Measurements from ENCODE around the gene CANT1. TPM values are rescaled to one million over a fixed set of nuclear protein-coding genes. Genes with fewer than 3 reads are reported as not detected.

CANT1 gene
- total RNA-seq = 45.8 and 56.1 TPM in 2 replicates

DNA sequence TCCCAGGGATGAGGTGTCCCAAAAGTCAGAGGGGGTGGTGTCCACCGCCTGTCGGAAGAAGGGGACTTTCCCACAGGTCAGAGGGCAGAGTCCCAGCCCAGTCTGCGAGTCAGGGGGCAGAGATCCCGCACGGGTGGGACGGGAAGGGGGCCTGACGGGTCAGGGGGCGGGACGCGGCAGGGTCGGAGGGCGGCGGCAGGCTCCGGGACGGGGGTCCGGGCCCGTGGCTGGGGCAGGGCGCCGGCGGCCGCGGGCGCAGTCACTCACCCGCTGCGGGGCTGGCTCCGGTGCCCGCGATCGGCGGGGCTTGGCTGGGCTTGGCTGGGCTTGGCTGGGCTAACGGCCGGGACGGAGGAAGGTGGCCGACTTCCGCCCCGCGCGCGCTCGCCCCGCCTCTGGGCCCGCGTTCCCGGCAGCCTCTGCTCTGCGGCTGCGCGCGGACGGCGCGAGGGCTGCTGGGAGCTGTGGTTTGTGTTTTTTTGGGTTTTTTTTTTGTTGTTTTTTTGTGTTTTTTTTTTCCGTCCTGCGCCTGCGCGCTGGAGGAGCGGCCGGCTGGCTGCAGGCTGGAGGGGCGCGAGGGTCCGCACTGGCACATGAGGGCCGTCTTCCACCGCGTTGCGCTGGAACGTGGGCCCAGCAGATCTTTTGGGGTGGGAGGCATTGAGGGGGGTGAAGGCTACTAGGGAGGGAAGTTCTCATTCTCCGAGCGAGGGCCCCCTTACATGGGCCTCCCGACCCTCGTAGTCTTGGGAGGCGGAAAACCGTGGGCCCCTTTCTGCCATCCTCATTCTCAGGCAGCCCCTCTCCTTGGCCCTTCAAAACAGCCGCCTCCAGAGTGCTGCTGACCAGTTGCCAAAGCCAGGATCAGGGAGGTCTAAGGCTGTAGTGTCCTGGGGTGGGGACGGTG, at the start of gene CANT1:
CANT1 (minus strand) TSS at position 368 of the 907 bp plus-strand sequence. CDS start 12,142 bp downstream, outside the sequence.

DNA sequence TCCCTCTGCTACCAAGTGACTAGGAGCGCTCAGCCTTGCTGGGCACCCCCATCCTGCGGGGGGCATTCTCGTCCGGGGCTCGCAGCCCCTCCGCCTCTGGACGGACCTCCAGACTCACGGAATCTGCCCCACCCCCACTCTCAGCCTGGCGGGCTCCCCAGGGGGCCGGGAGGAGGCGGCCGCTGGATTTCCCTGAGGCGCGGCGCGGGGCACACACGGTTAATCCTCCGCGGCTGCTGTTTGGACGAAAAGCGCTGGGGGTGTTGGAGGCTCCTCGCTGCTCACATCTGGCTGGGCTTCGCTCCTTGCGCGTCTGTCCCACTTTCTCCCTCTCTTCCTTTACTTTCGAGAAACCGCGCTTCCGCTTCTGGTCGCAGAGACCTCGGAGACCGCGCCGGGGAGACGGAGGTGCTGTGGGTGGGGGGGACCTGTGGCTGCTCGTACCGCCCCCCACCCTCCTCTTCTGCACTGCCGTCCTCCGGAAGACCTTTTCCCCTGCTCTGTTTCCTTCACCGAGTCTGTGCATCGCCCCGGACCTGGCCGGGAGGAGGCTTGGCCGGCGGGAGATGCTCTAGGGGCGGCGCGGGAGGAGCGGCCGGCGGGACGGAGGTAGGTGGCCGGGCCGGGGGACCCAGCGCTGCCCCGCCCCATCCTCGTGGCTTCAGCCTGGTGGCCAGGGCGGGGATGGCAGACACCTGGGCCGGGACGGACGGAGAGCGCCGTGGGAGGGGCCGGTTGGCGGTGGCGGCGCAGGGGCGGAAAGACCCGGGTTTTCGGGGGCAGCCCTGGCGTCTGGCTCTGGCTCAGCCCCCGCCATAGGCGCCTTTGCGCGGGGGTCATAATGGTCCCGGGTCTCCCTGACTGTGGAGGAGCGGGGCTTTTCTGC, 14.6 kb upstream of the CANT1 start, which contains the start of gene C1QTNF1:
C1QTNF1 (plus strand) TSS at position 284 of the 886 bp plus-strand sequence. CDS start 19,800 bp downstream, outside the sequence.

GRCh38 chr17:78979780-78980623, 29.6 kb downstream of the CANT1 start, which contains the start of gene LGALS3BP:
TSS of gene LGALS3BP (minus strand) at chr17:78979923. CDS start at chr17:78977191, 2,732 bp downstream.

Other genes starting within 250 kb of the CANT1 start
- 12.2 and 14.1 TPM in 2 replicates for gene CYTH1, start 227.5 kb downstream of the CANT1 start, total RNA-seq
- gene USP36, start 168.9 kb downstream of the CANT1 start, total RNA-seq = 9.2 and 17.7 TPM in 2 replicates
- 0.13 TPM in 1 of 2 replicates, not detected in the other for gene CEP295NL, start 106.6 kb downstream of the CANT1 start, total RNA-seq
- gene TIMP2, start 84.4 kb downstream of the CANT1 start, total RNA-seq = 201 and 258 TPM in 2 replicates
- 342 and 496 TPM in 2 replicates for gene LGALS3BP, start 29.8 kb downstream of the CANT1 start, total RNA-seq
- gene C1QTNF1, start 14.4 kb upstream of the CANT1 start, total RNA-seq = 47.1 and 53.0 TPM in 2 replicates
- gene ENGASE, start 65.1 kb upstream of the CANT1 start, total RNA-seq = 8.8 and 14.5 TPM in 2 replicates